ENCODE results near the gene CTSC. TPM values are rescaled to one million over a fixed set of nuclear protein-coding genes. Genes with fewer than 3 reads are reported as not detected.
A peak's percentile ranks its signal among the peaks of the same experiment; 100 is the strongest.

The CTSC gene
- total and polyA plus RNA-seq, 9 of the 15 experiments (the other 6 are each of a cell fraction or from before 2014, with no cell fraction given), result 113 to 403 (median 187) TPM

GRCh38 chr11:88378422-88379066, 41.0 kb upstream of the CTSC start (continued):
- TF ChIP-seq, protein P1, sequence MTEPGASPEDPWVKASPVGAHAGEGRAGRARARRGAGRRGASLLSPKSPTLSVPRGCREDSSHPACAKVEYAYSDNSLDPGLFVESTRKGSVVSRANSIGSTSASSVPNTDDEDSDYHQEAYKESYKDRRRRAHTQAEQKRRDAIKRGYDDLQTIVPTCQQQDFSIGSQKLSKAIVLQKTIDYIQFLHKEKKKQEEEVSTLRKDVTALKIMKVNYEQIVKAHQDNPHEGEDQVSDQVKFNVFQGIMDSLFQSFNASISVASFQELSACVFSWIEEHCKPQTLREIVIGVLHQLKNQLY (CRISPR knock-in tag; conservative IDR thresholded peaks at IDR 0.05), result no peak
- TF ChIP-seq XRCC4 (IDR thresholded peaks at IDR 0.05; ENCODE audit: extremely low read depth, insufficient read depth, insufficient read length) (no peak), FOXO4 (CRISPR knock-in tag; IDR thresholded peaks at IDR 0.05) (no peak), MAFG (tag; conservative IDR thresholded peaks at IDR 0.05) (no peak), RBM22 (IDR thresholded peaks at IDR 0.05; ENCODE audit: low read depth, low read length, poor library complexity, severe bottlenecking) (no peak), CEBPG (CRISPR knock-in tag; IDR thresholded peaks at IDR 0.05) (peak; percentile 77), CEBPG (tag; conservative IDR thresholded peaks at IDR 0.05 in 1 of 2, IDR thresholded peaks at IDR 0.05 in 1 of 2) (peak; percentile 91 to 99), MEF2D (tag; conservative IDR thresholded peaks at IDR 0.05; ENCODE audit: low read depth) (no peak), SIX5 (IDR thresholded peaks at IDR 0.05; ENCODE audit: borderline replicate concordance in 1 of 2, insufficient read depth in 1 of 2, low read depth in 1 of 2, low read length in 2 of 2) (no peak), ZC3H8 (IDR thresholded peaks at IDR 0.05) (no peak), SP2 (IDR thresholded peaks at IDR 0.05; ENCODE audit: extremely low read depth, low read depth, low read length, poor library complexity, severe bottlenecking) (no peak), TRIM24 (IDR thresholded peaks at IDR 0.05) (peak; percentile 65 to 83; a peak in 2 of 4 replicates), ZNF584 (CRISPR knock-in tag; IDR thresholded peaks at IDR 0.05; ENCODE audit: low read depth) (peak; percentile 47; the same call in 1 of the 2 replicates), EP300 (IDR thresholded peaks at IDR 0.05; ENCODE audit: low read length) (peak; percentile 21; the same call in 1 of the 2 replicates), SOX6 (IDR thresholded peaks at IDR 0.05) (no peak; the same call in 1 of the 2 replicates), HNRNPH1 (optimal IDR thresholded peaks at IDR 0.05; ENCODE audit: low read depth, low read length) (no peak), ZHX1 (conservative IDR thresholded peaks at IDR 0.05; ENCODE audit: low read length) (no peak), HMG20A (CRISPR knock-in tag; conservative IDR thresholded peaks at IDR 0.05) (no peak), CBX2 (IDR thresholded peaks at IDR 0.05; ENCODE audit: insufficient read depth, low read length, poor library complexity, severe bottlenecking) (no peak)
- TF ChIP-seq, protein P2, sequence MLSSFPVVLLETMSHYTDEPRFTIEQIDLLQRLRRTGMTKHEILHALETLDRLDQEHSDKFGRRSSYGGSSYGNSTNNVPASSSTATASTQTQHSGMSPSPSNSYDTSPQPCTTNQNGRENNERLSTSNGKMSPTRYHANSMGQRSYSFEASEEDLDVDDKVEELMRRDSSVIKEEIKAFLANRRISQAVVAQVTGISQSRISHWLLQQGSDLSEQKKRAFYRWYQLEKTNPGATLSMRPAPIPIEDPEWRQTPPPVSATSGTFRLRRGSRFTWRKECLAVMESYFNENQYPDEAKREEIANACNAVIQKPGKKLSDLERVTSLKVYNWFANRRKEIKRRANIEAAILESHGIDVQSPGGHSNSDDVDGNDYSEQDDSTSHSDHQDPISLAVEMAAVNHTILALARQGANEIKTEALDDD (IDR thresholded peaks at IDR 0.05), result no peak
- TF ChIP-seq, protein P3, sequence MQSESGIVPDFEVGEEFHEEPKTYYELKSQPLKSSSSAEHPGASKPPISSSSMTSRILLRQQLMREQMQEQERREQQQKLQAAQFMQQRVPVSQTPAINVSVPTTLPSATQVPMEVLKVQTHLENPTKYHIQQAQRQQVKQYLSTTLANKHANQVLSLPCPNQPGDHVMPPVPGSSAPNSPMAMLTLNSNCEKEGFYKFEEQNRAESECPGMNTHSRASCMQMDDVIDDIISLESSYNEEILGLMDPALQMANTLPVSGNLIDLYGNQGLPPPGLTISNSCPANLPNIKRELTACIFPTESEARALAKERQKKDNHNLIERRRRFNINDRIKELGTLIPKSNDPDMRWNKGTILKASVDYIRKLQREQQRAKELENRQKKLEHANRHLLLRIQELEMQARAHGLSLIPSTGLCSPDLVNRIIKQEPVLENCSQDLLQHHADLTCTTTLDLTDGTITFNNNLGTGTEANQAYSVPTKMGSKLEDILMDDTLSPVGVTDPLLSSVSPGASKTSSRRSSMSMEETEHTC (IDR thresholded peaks at IDR 0.05), result no peak

Data from K562 (cell line).